MCF 10A (cell line): ENCODE data around the gene PER3. TPM values are rescaled to one million over a fixed set of nuclear protein-coding genes. Genes with fewer than 3 reads are reported as not detected.

Source experiments
- BruUV-seq: library from RNA; stranded (reverse); fragments of 400-500 nt; replicated peaks from 2 replicates; lab custom pipeline; 2021; lab: Mats Ljungman, UMichigan
- CTCF ChIA-PET: fragments of 300-600 bp; sonication (Branson Sonifier 250); formaldehyde crosslinking; extraction: SDS; loops from one replicate; lab custom pipeline; 2021; ENCODE audit warnings: antibody characterized with exemption, inconsistent platforms; lab: Yijun Ruan, JAX
- POLR2A ChIA-PET: fragments of 300-600, 350-650 bp; sonication (Branson Sonifier 250); formaldehyde crosslinking; extraction: SDS; loops from one replicate; lab custom pipeline; 2020; ENCODE audit warnings: antibody characterized with exemption, inconsistent platforms; lab: Yijun Ruan, JAX
- DNase-seq: peaks from one replicate; pipeline ENCODE4 v3.0.0-alpha.2; 2018; ENCODE audit not compliant: unreplicated experiment
- H3K27ac Mint-ChIP-seq: one replicate; pipeline ENCODE4 v1.8.0; 2022; ENCODE audit warnings: mild to moderate bottlenecking, low read depth, mixed read lengths; ENCODE audit not compliant: unreplicated experiment
- H3K27me3 Mint-ChIP-seq: one replicate; pipeline ENCODE4 v1.8.0; 2022; ENCODE audit warnings: mixed read lengths; ENCODE audit not compliant: insufficient read depth, unreplicated experiment
- H3K36me3 Mint-ChIP-seq: one replicate; pipeline ENCODE4 v1.8.0; 2022; ENCODE audit warnings: mild to moderate bottlenecking, moderate library complexity, mixed read lengths; ENCODE audit not compliant: insufficient read depth, unreplicated experiment
- H3K4me1 Mint-ChIP-seq: one replicate; pipeline ENCODE4 v1.8.0; 2022; ENCODE audit warnings: mixed read lengths; ENCODE audit not compliant: insufficient read depth, unreplicated experiment
- H3K4me3 Mint-ChIP-seq: one replicate; pipeline ENCODE4 v1.8.0; 2022; ENCODE audit warnings: mild to moderate bottlenecking, moderate library complexity, mixed read lengths; ENCODE audit not compliant: unreplicated experiment
- H3K9me3 Mint-ChIP-seq: one replicate; pipeline ENCODE4 v1.8.0; 2022; ENCODE audit warnings: mixed read lengths; ENCODE audit not compliant: unreplicated experiment
- CTCF ChIP-seq: fragments of 200-600 bp; IDR thresholded peaks from one replicate; pipeline ENCODE4 v1.8.0; 2022; ENCODE audit warnings: antibody characterized with exemption, mild to moderate bottlenecking; ENCODE audit not compliant: unreplicated experiment
- intact Hi-C: fragments of 100-400 bp; cut with micrococcal nuclease; formaldehyde crosslinking; loops from 2 replicates; pipeline ENCODE4 v1.14.1; 2022
- total RNA-seq: library from RNA; stranded (reverse); gene quantifications from 2 replicates; pipeline ENCODE4 v1.2.3, GENCODE V29; 2022

PER3 gene
- total RNA-seq, 1 experiment from 2014 or later, result 0.84 TPM

GRCh38 chr1:7852804-7853683 lies 69.0 kb downstream of the PER3 start, which contains the start of gene UTS2:
Gene UTS2, minus strand, starts transcription at chr1:7853065. Its CDS starts 62 bp downstream, at chr1:7853003.
- no peak within 1 kb of the TSS for H3K4me3 Mint-ChIP-seq

GRCh38 chr1:7853684-7854026 lies 69.6 kb downstream of the PER3 start:
- no peaks in the 10 kb centered on the region for H3K9me3 Mint-ChIP-seq
- no peak overlapping the region for H3K27ac Mint-ChIP-seq
- intact Hi-C loops, result no loop called here
- DNase-seq, result no peak
- CTCF ChIA-PET, result no interaction called here
- peaks cover 7% of the 10 kb centered on the region for H3K36me3 Mint-ChIP-seq
- no peak overlapping the region for H3K4me3 Mint-ChIP-seq
- BruUV-seq, result no TSS peak
- H3K4me1 Mint-ChIP-seq, result no peaks in the 10 kb centered on the region
- POLR2A ChIA-PET, result no interaction called here
- no peak for TF ChIP-seq CTCF
- H3K27me3 Mint-ChIP-seq, result no peaks in the 10 kb centered on the region

More at GRCh38 chr1:7852804-7853683, 69.0 kb downstream of the PER3 start, which contains the start of gene UTS2:
- CTCF ChIA-PET, result no interaction called here
- Mint-ChIP-seq H3K4me1 (no peaks in the 10 kb centered on the region), H3K36me3 (peaks cover 7% of the 10 kb centered on the region), H3K27ac (no peak within 1 kb of the TSS), H3K9me3 (no peaks in the 10 kb centered on the region), H3K27me3 (no peaks in the 10 kb centered on the region)
- no peak for TF ChIP-seq CTCF
- no TSS peak for BruUV-seq
- intact Hi-C loops, result no loop called here
- DNase-seq, result no peak
- POLR2A ChIA-PET, result interaction anchor here (0.7 kb wide), 1 partner anchor 12 kb away, joined by 3 read pairs; no protein-coding TSS in a partner anchor

- Mint-ChIP-seq H3K27ac (no peak overlapping the region), H3K9me3 (no peaks in the 10 kb centered on the region), H3K27me3 (no peaks in the 10 kb centered on the region), H3K4me3 (no peak overlapping the region), H3K36me3 (peaks cover 7% of the 10 kb centered on the region), H3K4me1 (no peaks in the 10 kb centered on the region)
- BruUV-seq, result no TSS peak
- intact Hi-C loops, result no loop called here
- no peak for DNase-seq
- ChIA-PET CTCF (interaction anchor here (1.1 kb wide), 1 partner anchor 104 kb away, joined by 3 read pairs; no protein-coding TSS in a partner anchor), POLR2A (no interaction called here)
- TF ChIP-seq CTCF, result no peak
Measured at GRCh38 chr1:7856345-7856744, 72.3 kb downstream of the PER3 start.

- Mint-ChIP-seq H3K4me3 (no peak overlapping the region), H3K27ac (no peak overlapping the region), H3K27me3 (no peaks in the 10 kb centered on the region), H3K9me3 (no peaks in the 10 kb centered on the region), H3K4me1 (no peaks in the 10 kb centered on the region), H3K36me3 (peaks cover 7% of the 10 kb centered on the region)
- no peak for DNase-seq
- CTCF ChIA-PET, result interaction anchor here (1.1 kb wide), 1 partner anchor 105 kb away, joined by 3 read pairs; no protein-coding TSS in a partner anchor
- BruUV-seq, result no TSS peak
- POLR2A ChIA-PET, result no interaction called here
- intact Hi-C loops, result no loop called here
- TF ChIP-seq CTCF, result no peak
Measured at GRCh38 chr1:7857000-7857399, 72.9 kb downstream of the PER3 start.
